ENCODE data around the gene C3. TPM values are rescaled to one million over a fixed set of nuclear protein-coding genes. Genes with fewer than 3 reads are reported as not detected.
A peak's percentile ranks its signal among the peaks of the same experiment; 100 is the strongest.

Gene C3
- total and polyA plus RNA-seq, 2 of the 13 experiments (the other 11 are each of a cell fraction or from before 2014, with no cell fraction given), result 1,455 to 6,272 TPM

GRCh38 chr19:6752256-6753177 lies 32.1 kb upstream of the C3 start (continued):
- 0 out of 2 replicates have a peak, but pooled peaks have one; percentile 21 for TF ChIP-seq ZNF44 (CRISPR knock-in tag; IDR thresholded peaks at IDR 0.05)
- TF ChIP-seq MLX (CRISPR knock-in tag; IDR thresholded peaks at IDR 0.05), result 0 out of 2 replicates have a peak, but pooled peaks have one; percentile 5
- peak; percentile 2; the same call in 1 of the 2 replicates for TF ChIP-seq CTCF (CRISPR knock-in tag; IDR thresholded peaks at IDR 0.05)
- 0 out of 2 replicates have a peak, but pooled peaks have one; percentile 42 for TF ChIP-seq THAP9 (CRISPR knock-in tag; IDR thresholded peaks at IDR 0.05; ENCODE audit: borderline replicate concordance)
- TF ChIP-seq SNAPC4 (CRISPR knock-in tag; IDR thresholded peaks at IDR 0.05), result peak; percentile 83
- 0 out of 2 replicates have a peak, but pooled peaks have one; percentile 74 for TF ChIP-seq ZFP41 (CRISPR knock-in tag; IDR thresholded peaks at IDR 0.05; ENCODE audit: borderline replicate concordance)
- TF ChIP-seq BCL6 (CRISPR knock-in tag; IDR thresholded peaks at IDR 0.05), result 0 out of 2 replicates have a peak, but pooled peaks have one; percentile 17
- TF ChIP-seq HMG20B (CRISPR knock-in tag; conservative IDR thresholded peaks at IDR 0.05), result peak; percentile 75
- peak; percentile 91; the same call in 1 of the 2 replicates for TF ChIP-seq ZNF747 (CRISPR knock-in tag; IDR thresholded peaks at IDR 0.05; ENCODE audit: borderline replicate concordance)
- TF ChIP-seq RERE (CRISPR knock-in tag; IDR thresholded peaks at IDR 0.05; ENCODE audit: low read depth), result no peak
